Chondrocyte (in vitro differentiated cells): ENCODE measurements around the gene CHRNA4. TPM values are rescaled to one million over a fixed set of nuclear protein-coding genes. Genes with fewer than 3 reads are reported as not detected.
"Not testable (repeated sequence)": the region's sequence is repeated elsewhere in the genome, so short reads cannot be mapped to it uniquely, and the experiment has no call there.

ENCODE experiments used
- DNase-seq: peaks from one replicate; pipeline ENCODE4 v3.0.0; 2021; ENCODE audit warnings: mixed read lengths, low spot score
- H3K27ac Mint-ChIP-seq: one replicate; pipeline ENCODE4 v1.8.0; 2021; ENCODE audit warnings: mild to moderate bottlenecking, moderate library complexity, mixed read lengths; ENCODE audit not compliant: unreplicated experiment
- H3K27me3 Mint-ChIP-seq: 2 replicates; pipeline ENCODE4 v1.8.0; 2021; ENCODE audit warnings: low read depth, mixed read lengths
- H3K36me3 Mint-ChIP-seq: 2 replicates; pipeline ENCODE4 v1.8.0; 2021; ENCODE audit warnings: low read depth, mixed read lengths
- H3K4me1 Mint-ChIP-seq: 2 replicates; pipeline ENCODE4 v1.8.0; 2021; ENCODE audit warnings: low read depth, mild to moderate bottlenecking, mixed read lengths
- H3K4me3 Mint-ChIP-seq: one replicate; pipeline ENCODE4 v1.8.0; 2021; ENCODE audit warnings: mild to moderate bottlenecking, moderate library complexity, mixed read lengths; ENCODE audit not compliant: unreplicated experiment
- H3K9me3 Mint-ChIP-seq: 2 replicates; pipeline ENCODE4 v1.8.0; 2021; ENCODE audit warnings: low read depth, mixed read lengths
- total RNA-seq: library from RNA; stranded (reverse); gene quantifications from 3 replicates; pipeline ENCODE4 v1.2.1, GENCODE V29; 2021
- TF ChIP-seq, protein P1 (sequence below): fragments of 200-600 bp; sonication (generic); IDR thresholded peaks from 2 replicates; pipeline ENCODE4 v1.5.0; 2021; ENCODE audit warnings: antibody characterized with exemption, mild to moderate bottlenecking, moderate library complexity

Gene CHRNA4
- total RNA-seq, 1 donor from 2014 or later: not detected

DNA sequence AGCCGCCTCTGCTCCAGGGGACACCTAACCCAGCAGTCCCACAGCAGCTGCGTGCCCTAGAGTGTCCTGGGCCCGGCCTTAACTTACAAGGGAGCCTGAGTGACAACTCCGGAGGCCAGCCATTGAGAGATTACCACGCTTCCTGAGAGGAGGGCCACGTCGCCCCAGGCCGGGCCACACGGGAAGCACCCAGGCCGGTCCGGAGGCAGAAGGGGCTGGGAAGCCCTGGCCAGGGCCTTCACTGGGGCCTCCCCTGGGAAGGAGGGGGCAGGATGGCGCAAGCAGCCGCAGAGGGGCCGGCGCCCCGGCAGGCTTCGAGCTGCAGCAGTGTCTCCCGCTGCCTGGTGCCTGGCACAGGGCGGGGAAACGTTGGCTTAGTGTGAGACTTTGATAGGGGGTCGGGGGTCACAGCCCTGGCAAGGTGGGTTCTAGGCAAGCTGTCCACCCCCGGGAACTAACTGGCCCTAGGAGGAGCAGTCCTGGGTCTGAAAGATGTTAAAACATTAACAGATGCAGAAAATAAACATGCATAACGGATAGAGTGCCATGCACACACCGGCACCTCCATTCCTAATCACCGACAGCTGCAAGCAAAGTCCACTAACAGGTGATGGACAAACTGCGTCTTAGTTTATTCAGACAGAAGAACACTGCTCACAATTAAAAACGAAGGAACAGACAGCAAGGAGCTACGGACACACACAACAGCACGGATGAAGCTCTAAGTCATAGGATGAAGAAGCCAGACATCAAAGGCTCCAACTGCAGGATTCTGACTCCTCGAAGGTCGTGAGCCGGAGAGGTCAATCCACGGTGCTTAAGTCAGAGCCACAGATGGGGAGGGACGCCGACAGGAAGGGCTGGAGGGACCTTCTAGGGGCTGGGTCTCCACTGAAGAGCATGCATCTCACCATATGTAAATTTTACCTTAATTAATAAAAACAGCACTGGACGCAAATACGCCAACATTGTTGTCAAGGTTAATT lies 17.4 kb downstream of the CHRNA4 start:
- TF ChIP-seq, protein P1, sequence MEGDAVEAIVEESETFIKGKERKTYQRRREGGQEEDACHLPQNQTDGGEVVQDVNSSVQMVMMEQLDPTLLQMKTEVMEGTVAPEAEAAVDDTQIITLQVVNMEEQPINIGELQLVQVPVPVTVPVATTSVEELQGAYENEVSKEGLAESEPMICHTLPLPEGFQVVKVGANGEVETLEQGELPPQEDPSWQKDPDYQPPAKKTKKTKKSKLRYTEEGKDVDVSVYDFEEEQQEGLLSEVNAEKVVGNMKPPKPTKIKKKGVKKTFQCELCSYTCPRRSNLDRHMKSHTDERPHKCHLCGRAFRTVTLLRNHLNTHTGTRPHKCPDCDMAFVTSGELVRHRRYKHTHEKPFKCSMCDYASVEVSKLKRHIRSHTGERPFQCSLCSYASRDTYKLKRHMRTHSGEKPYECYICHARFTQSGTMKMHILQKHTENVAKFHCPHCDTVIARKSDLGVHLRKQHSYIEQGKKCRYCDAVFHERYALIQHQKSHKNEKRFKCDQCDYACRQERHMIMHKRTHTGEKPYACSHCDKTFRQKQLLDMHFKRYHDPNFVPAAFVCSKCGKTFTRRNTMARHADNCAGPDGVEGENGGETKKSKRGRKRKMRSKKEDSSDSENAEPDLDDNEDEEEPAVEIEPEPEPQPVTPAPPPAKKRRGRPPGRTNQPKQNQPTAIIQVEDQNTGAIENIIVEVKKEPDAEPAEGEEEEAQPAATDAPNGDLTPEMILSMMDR: no peak
- Mint-ChIP-seq H3K27ac (no peak overlapping the region), H3K36me3 (peaks cover 2% of the 10 kb centered on the region), H3K4me1 (peaks cover 4% of the 10 kb centered on the region), H3K9me3 (no peaks in the 10 kb centered on the region), H3K4me3 (no peak overlapping the region), H3K27me3 (peaks cover 26% of the 10 kb centered on the region)
- no peak for DNase-seq

DNA sequence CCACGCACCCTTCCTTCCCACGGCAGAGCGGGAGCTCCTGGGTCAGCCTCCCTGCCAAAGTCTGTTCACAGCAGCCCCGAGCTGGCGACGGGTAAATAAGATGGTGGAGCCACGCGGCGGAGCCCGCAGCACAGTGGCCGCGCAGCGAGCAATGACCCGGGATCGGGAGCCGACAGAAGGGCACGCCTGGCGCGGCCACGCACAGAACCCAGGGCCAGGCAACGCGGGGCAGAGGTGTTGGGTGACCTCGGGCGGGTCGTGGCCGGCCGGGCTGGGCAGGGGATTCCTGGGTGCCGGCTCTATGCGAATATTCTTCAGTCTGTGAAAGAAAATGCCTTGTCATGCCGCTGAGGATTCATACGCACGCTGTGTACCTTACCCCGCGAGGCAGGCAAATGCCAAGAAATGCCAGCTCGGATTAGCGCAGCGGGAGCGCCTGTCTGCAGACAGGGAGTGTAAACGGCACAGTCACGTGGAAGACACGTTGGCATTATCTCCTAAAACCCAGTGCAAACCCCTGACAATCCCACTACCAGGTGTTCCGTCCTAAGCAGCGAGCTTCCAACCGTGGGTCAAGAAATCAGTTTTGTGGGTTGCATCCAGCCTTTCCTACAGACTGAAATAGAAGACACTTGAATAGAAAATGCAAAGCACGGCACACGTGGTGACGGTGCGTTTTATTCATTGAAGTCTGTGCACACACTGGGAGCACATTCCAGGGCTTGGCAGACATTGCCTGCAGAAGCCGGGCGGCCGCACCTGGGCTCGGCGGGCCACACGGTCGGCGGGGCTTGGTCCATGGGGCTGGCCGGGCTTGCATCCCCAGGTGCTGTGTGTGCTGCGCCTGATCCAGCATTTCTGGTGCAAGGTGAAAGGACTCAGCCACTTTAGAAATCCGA lies 18.3 kb downstream of the CHRNA4 start:
- TF ChIP-seq, protein P1: no peak
- no peak for DNase-seq
- H3K27me3 Mint-ChIP-seq: peaks cover 26% of the 10 kb centered on the region
- no peak overlapping the region for H3K27ac Mint-ChIP-seq
- peaks cover 2% of the 10 kb centered on the region for H3K36me3 Mint-ChIP-seq
- no peak overlapping the region for H3K4me3 Mint-ChIP-seq
- no peaks in the 10 kb centered on the region for H3K9me3 Mint-ChIP-seq
- H3K4me1 Mint-ChIP-seq: peaks cover 13% of the 10 kb centered on the region

DNA sequence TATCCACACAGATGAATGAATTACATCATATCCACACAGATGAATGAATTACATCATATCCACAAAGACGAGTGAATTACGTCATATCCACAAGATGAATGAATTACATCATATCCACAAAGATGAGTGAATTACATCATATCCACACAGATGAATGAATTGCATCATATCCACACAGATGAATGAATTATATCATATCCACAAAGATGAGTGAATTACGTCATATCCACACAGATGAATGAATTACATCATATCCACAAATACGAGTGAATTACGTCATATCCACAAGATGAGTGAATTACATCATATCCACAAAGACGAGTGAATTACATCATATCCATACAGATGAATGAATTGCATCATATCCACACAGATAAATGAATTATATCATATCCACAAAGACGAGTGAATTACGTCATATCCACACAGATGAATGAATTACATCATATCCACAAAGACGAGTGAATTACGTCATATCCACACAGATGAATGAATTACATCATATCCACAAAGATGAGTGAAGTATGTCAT lies 20.9 kb downstream of the CHRNA4 start:
- H3K4me3 Mint-ChIP-seq, H3K27ac Mint-ChIP-seq, DNase-seq, H3K36me3 Mint-ChIP-seq, H3K9me3 Mint-ChIP-seq: not testable (repeated sequence)
- Mint-ChIP-seq H3K27me3 (peaks cover 36% of the 10 kb centered on the region), H3K4me1 (peaks cover 32% of the 10 kb centered on the region)

DNA sequence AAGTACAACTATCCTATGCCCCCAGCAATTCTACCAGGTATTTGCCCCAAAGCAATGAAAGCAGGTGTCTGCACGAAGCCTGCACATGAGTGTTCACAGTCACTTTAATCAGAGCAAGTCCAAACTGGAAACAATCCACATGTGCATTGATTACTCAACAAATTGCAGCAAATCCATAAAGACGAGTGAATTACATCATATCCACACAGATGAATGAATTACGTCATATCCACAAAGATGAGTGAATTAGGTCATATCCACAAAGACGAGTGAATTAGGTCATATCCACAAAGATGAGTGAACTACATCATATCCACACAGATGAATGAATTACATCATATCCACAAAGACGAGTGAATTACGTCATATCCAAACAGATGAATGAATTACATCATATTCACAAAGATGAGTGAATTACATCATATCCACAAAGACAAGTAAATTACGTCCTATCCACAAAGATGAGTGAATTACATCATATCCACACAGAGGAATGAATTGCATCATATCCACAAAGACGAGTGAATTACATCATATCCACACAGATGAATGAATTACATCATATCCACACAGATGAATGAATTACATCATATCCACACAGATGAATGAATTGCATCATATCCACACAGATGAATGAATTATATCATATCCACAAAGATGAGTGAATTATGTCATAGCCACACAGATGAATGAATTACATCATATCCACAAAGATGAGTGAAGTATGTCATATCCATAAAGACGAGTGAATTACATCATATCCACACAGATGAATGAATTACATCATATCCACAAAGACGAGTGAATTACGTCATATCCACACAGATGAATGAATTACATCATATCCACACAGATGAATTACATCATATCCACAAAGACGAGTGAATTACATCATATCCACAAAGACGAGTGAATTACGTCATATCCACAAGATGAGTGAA lies 21.7 kb downstream of the CHRNA4 start:
- Mint-ChIP-seq H3K4me1 (peaks cover 32% of the 10 kb centered on the region), H3K27me3 (peaks cover 36% of the 10 kb centered on the region)
- H3K36me3 Mint-ChIP-seq, DNase-seq, H3K4me3 Mint-ChIP-seq, H3K27ac Mint-ChIP-seq, H3K9me3 Mint-ChIP-seq: not testable (repeated sequence)

DNA sequence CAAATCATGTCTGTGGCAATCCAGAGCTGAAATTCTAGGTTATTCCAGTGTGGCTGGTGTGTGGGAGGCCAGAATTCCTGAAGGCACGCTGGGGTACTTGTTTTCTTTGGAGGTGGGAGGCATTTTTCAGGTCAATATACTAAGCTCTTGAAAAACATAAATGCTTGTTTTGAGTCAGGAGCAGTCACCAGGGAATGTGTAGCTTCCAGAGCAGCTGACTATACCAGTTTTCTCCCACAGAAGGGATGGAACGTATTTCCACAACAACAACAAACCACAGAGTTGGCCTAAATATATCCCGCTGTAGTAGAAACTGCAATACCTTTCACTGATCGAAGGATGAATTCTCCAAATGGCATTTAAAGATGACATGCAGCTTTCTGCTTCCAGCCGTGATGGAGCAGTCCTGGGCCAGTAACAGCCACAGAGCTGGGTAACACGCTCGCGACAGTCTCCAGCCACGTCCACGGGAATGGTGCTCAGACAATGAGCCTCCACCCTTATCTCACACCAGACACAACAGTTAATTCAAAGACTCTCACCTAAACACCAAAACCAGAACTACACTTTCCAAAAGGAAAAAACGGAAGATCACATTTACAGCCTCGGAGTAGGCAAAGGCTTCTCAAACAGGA lies 23.2 kb downstream of the CHRNA4 start:
- Mint-ChIP-seq H3K9me3 (no peaks in the 10 kb centered on the region), H3K4me1 (peaks cover 33% of the 10 kb centered on the region), H3K36me3 (peaks cover 2% of the 10 kb centered on the region), H3K27ac (peak overlapping the region; percentile 15), H3K27me3 (peaks cover 34% of the 10 kb centered on the region), H3K4me3 (no peak overlapping the region)
- TF ChIP-seq, protein P1: no peak
- no peak for DNase-seq
